GM12891 (cell line): ENCODE results near the gene GPRASP3.

Experiments used
- PAX5 ChIP-seq: IDR thresholded peaks from 2 replicates; pipeline ENCODE4 v1.6.1; 2011; ENCODE audit warnings: low read length, moderate library complexity, mild to moderate bottlenecking; ENCODE audit not compliant: insufficient read depth, severe bottlenecking
- POLR2A ChIP-seq: IDR thresholded peaks from 2 replicates; pipeline ENCODE4 v1.6.1; 2011; ENCODE audit warnings: low read depth, low read length, control low read depth
- POLR2AphosphoS5 ChIP-seq: IDR thresholded peaks from 2 replicates; pipeline ENCODE4 v1.6.1; 2011; ENCODE audit warnings: low read depth, low read length, control low read depth
- POU2F2 ChIP-seq: IDR thresholded peaks from 2 replicates; pipeline ENCODE4 v1.6.1; 2011; ENCODE audit warnings: low read depth, mild to moderate bottlenecking, control low read depth, low read length, moderate library complexity
- SPI1 ChIP-seq: IDR thresholded peaks from 2 replicates; pipeline ENCODE4 v1.6.1; 2011; ENCODE audit warnings: low read depth, low read length, control low read depth
- TAF1 ChIP-seq: IDR thresholded peaks from 2 replicates; pipeline ENCODE4 v1.6.1; 2011; ENCODE audit warnings: low read depth, low read length, control low read depth

DNA sequence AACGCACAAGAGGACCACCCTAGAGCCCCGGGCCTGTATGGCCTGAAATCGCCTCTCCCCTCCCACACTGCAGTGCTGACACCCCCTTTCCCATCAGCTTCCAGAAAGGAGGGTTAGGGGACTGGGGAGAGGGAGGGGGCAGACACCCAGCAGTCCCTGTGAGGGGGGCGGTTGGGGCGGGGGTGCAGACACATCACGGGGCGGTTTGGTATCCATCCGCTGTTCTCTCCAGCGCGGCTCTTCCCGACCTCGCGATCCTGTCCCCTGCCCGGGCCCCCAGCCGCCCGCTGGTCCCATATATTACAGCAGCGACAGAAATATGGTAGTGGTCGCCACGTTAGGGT, 8.7 kb upstream of the GPRASP3 start:
- TF ChIP-seq SPI1 (no peak), POLR2A (no peak), POLR2AphosphoS5 (no peak), POU2F2 (no peak), PAX5 (no peak), TAF1 (no peak)
